Endometrial microvascular endothelial cells (primary cell): ENCODE data around the gene PRIM2. TPM values are rescaled to one million over a fixed set of nuclear protein-coding genes. Genes with fewer than 3 reads are reported as not detected.
"Not testable (repeated sequence)": the region's sequence is repeated elsewhere in the genome, so short reads cannot be mapped to it uniquely, and the experiment has no call there.

ENCODE experiments used
- in situ Hi-C: cut with HindIII; loops from 2 replicates; pipeline ENCODE4 v1.10.0; 2017; ENCODE audit warnings: low sequenced_read_pairs, low pct_unique_long_range_greater_than_20kb; ENCODE audit errors: inconsistent ontology term
- total RNA-seq: library from RNA; depleted of rRNA; stranded (reverse); fragments of >200 nt; gene quantifications from one replicate; pipeline ENCODE4 v1.2.3, GENCODE V29; 2015; ENCODE audit errors: inconsistent ontology term

Gene PRIM2, protein sequence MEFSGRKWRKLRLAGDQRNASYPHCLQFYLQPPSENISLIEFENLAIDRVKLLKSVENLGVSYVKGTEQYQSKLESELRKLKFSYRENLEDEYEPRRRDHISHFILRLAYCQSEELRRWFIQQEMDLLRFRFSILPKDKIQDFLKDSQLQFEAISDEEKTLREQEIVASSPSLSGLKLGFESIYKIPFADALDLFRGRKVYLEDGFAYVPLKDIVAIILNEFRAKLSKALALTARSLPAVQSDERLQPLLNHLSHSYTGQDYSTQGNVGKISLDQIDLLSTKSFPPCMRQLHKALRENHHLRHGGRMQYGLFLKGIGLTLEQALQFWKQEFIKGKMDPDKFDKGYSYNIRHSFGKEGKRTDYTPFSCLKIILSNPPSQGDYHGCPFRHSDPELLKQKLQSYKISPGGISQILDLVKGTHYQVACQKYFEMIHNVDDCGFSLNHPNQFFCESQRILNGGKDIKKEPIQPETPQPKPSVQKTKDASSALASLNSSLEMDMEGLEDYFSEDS
- 25.2 TPM for total RNA-seq

DNA sequence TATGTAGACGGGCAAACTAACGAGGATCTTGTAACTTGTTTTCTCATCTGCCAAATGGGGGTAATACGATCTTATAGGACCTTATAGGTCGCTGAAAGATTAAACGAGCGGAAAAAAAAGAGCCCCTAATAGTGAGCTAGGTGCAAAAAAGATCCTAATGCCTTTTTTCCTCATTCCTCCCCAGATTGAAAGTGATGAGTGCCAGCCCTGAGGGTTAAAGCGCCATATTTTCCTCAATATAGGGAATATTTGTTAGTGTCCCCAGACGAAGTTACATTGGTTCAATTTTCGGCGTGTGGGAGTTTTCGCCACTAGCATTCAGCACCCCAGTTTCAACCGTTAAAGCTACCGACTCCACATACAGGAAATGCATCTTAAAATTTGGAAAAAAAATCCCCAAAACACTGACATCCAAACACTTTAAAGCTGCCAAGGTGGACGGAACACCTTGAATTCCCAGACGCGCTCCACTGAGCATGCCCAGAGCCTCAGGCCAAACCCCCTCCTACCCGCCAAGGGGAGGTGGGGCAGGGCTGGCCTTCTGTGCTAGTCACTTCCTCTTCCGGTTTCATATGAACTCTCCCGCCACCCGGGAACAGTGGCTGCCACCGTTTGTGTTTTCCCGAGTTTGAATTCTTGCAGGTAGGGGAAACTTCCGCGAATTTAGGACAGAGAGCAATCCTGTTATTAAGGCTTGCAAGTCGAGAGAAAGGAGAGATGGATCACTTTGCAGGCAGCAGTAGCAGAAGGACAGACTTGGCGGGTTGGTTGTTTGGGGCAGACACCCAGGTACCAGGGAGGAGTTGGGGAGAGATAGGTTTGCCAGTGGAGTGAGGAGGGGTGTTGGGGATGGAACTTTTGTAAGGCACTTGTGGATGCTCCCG, at the start of gene PRIM2:
PRIM2 (plus strand) TSS at position 571 of the 884 bp plus-strand sequence. CDS start 816 bp downstream, outside the sequence.
- in situ Hi-C loops, result loop anchor here (10.0 kb wide), 1 partner anchor 413 kb away; no protein-coding TSS in a partner anchor

DNA sequence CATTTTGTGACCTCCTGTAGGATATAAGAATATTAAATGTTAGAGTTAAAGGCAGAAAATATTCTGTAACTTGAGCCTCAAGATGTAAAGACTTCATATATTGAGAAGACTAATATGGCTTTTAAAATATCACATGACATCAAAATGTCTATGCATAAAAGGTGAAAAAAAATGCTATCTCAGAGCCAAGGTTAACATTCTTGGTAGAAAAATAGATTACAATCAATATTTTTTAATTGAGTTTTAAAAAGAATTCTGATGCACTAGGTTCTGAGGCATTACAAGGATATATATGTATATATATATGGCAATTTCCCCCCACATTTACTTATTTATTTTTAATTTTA, 49.2 kb upstream of the PRIM2 start:
- in situ Hi-C loops, result no loop called here

DNA sequence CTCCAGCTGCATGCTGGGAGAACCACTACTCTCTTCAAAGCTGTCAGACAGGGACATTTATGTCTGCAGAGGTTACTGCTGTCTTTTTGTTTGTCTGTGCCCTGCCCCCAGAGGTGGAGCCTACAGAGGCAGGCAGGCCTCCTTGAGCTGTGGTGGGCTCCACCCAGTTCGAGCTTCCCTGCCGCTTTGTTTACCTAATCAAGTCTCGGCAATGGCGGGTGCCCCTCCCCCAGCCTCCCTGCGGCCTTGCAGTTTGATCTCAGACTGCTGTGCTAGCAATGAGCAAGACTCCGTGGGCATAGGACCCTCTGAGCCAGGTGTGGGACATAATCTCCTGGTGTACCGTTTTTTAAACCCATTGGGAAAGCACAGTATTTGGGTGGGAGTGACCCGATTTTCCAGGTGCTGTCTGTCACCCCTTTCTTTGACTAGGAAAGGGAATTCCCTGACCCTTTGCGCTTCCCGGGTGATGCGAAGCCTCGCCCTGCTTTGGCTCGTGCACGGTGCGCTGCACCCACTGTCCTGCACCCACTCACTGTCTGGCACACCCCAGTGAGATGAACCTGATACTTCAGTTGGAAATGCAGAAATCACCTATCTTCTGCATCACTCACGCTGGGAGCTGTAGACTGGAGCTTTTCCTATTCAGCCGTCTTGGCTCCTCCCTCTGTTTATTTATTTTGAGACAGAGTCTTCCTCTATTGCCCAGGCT, 43.2 kb upstream of the PRIM2 start:
- in situ Hi-C loops, result not testable (repeated sequence)

DNA sequence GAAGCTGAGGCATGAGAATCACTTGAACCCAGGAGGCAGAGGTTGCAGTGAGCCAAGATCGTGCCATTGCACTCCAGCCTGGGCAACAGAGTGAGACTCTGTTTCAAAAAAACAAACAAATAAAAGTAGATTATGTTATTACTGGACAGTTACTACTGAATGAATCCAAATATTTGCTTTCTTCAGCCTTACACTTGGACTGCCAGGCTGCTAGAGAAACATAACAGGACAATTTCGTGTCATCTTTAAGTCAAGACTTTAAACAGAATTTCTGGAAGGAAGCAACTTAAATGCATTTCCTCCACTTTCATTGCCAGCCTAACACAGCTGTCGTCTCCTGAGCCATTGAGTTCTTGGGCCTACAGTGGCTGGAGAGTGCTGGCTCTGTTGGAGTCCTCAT, 42.0 kb upstream of the PRIM2 start:
- in situ Hi-C loops, result no loop called here

DNA sequence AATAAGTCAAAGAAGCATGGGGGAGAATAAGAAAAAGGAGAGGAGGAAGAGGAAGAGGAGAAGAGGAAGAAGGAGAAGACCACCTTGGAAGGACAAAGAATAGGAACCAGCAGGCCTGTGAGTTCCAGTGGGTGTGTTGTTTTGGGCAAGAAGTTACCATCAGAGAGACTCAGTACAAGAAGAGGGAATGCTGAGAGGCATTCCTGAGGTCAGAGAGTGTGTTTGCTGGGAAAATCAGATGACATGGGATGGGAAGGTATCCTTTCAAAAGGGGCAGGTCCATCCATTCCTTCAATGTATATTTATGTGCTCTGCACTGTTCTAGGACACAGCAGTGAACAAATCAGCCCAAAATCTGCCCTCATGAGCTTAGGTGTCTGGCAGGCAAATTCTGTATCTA, 40.5 kb upstream of the PRIM2 start:
- in situ Hi-C loops, result no loop called here

DNA sequence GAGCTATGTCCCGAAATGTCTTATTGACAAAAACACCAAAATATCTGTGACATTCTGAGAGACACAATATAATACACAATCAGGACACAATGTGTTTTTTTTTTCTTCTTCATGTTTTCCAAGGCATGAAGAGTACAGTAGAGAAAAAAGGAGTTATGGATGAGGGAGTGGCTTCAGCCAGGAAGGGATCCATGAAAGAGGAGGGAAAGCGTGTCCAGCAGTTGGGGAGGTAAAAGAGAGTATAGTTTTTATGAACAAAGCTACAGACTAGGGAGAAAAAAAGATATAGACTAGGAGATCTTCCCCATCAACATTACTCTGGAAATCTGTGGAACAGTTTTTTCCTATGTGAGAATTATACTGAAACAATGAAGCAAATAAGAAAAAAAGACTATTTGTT, 38.9 kb upstream of the PRIM2 start:
- in situ Hi-C loops, result no loop called here

DNA sequence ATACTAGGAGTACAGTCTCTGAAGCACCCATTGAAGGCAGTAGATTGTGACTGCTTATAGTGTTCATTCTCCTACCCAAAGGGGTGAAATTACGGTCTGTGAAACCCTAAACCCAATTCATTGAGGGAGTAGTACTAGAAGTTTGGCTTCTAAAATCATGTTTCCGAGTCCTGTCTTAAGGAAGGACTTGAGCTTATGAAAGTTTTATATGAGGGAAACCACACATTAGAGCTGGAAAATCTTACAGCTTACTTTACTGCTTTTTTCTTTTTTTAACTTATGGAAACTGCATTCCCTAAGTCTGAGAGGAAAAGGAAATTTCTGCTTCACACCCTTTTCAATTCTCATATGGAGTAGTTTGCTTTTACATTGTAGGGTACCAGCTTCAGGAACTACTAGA, 38.4 kb upstream of the PRIM2 start:
- in situ Hi-C loops, result no loop called here

- in situ Hi-C loops, result no loop called here
These were observed 34.3 kb upstream of the PRIM2 start for GRCh38 chr6:57283106-57283505.

GRCh38 chr6:57283911-57284455, 33.4 kb upstream of the PRIM2 start:
- in situ Hi-C loops, result no loop called here

DNA sequence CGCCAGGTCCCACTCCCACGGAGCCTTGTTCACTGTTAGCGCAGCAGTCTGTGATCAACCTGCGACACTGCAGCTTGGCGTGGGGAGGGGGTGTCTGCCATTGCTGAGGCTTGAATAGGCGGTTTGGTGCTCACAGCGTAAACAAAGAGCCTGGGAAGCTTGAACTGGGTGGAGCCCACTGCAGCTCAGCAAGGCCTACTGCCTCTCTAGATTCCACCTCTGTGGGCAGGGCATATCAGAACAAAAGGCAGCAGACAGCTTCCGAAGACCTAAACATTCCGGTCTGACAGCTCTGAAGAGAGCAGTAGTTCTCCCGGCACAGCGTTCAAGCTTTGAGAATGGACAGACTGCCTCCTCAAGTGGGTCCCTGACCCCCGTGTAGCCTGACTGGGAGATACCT, 29.3 kb upstream of the PRIM2 start:
- in situ Hi-C loops, result not testable (repeated sequence)

DNA sequence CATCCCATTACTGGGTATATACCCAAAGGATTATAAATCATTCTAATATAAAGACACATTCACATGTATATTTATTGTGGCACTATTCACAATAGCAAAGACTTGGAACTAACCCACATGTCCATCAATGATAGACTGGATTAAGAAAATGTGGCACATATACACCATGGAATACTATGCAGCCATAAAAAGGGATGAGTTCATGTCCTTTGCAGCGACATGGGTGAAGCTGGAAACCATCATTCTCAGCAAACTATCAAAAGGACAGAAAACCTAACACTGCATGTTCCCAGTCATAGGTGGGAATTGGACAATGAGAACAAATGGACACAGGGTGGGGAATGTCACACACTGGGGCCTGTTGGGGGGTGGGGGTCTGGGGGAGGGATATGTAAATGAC, 24.0 kb upstream of the PRIM2 start:
- in situ Hi-C loops, result not testable (repeated sequence)

- in situ Hi-C loops, result no loop called here
These were observed 22.5 kb upstream of the PRIM2 start for GRCh38 chr6:57294862-57295445.

DNA sequence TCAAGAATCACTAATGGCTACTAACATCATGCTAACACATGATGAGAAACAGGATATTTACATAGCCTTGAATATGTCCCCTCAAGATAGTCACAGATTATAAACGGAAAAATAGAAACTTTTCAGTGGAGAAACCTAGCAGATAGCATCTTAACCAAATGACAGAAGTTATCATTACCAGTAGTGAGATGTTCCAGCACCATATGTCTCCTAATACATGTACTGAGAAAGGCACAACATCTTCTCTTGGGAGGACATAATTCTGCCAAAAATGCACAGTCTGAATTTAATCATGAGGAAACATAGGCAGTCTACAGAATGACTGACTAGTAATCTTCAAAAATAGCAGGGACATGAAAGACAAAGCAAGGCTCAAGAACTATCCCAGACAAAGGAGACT, 19.9 kb upstream of the PRIM2 start:
- in situ Hi-C loops, result no loop called here

- in situ Hi-C loops, result no loop called here
These were observed 18.7 kb upstream of the PRIM2 start for GRCh38 chr6:57298741-57299140.

DNA sequence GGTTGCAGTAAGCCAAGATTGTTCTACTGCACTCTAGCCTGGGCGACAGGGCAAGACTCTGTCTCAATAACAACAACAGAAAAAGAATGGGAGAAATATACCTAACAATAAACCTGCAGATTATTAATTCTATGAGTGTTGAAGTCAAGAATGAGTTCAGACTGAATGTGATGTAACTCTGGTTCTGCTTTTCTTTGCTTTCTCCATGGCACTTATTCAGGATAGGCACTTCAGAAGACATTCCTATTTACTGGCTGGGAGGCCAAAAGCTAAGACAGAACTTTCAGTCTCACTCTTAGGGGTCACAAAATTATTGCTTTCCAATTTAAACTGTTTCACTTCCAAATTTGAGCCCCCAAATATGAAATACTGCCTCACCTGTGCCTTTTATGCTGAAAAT, 15.7 kb upstream of the PRIM2 start:
- in situ Hi-C loops, result no loop called here

GRCh38 chr6:57302477-57302876, 15.0 kb upstream of the PRIM2 start:
- in situ Hi-C loops, result no loop called here

DNA sequence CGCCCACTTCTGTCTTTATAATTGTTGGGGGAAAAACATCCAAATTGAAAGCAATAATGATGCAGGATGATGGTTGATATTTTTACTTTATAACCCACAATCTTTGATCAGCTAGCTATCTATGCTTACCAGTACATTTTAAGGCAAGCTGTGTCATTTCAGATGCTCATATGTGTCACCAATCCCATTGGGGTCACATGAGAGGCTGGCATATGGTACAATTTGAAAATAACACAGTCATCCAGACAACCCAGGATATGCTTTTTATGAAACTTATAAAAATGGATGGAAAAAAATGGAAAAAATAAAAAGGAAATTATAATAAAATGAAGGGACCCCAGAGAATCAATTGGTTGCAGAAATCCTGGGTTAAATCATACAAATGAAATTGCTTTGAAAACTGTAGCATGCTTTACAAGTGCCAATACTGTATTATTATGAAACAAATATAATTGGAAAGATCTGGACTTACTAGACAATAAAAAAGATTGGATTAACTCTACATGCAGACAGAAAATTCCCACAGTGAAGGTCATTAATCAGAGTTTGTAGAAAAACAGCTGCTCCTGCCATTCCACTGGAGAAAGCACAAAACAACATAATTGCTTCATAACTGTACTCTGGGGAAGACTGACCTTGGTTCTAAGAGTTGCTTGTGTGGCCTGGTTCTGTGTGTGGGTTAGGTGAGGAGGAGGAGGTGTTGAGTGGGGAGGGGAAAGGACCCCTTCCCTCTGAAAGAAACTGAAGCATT, 13.3 kb upstream of the PRIM2 start:
- in situ Hi-C loops, result no loop called here

DNA sequence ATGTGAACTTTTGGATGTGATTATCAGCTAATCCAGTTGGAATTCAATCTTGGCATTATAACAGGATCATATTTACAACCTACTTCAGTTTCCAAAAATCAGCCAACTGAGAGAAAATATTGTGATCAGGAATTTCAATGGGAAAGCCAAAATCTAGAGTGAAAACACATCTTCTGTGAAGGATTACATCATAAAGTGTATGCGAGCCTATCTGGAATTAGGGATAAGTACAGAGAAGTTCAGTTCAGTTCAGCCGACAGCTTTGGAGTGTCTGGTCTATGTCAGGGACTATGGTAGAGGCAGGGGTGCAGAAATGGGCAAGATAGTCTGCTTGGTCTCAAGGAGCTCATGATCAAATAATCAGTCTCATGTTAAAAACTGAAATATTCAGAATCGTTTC, 12.3 kb upstream of the PRIM2 start:
- in situ Hi-C loops, result no loop called here
